ENCODE data around the gene ARSI.

The ARSI gene

DNA sequence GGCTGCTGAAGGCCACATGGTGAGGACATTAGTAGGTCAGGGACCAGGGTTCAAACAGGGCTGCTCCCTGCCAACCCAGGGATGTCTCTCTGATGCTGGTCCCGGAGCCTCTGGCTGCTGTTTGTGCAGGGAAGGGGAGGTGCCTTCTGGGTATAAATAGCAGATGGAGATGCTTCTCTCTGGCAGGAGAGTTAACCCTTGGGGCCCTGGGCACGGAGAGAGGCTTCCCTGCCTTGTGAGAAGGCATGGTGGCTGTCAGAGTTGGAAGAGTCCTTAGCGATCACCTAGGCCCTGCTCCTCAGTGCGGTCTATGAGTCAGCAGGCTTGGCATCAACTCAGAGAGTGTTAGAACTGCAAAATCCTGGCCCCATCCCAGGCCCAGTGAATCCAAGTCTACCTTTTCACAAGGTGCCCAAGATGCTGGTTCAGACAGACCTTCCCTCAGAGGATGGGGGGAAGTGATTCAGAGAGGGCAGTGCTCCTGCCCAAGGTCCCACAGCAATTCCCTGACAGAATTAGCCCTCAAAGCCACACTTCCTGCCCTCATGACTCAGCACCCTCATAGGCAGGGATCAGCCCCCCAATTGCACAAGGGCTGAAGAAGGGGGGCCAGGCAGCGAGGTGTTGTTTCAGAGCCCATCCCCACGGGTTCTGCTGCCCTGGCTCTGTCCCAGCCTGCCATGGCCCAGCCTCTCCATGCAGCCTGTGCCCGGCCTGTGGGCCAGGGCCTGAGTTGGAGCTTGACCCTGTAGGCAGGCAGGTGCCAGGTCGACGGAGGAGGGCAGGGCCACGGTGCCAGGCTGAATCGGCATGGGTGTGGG is 38.7 kb downstream of the ARSI start:
- POLR2A ChIA-PET = no interaction called here
- TF ChIP-seq CTCF (IDR thresholded peaks at IDR 0.05; ENCODE audit: control extremely low read depth, extremely low read depth, low read depth, missing control alignments) = no peak
- CTCF ChIA-PET = no interaction called here
- no peak for DNase-seq (ENCODE audit: extremely low spot score)

- CTCF ChIA-PET = interaction anchor here (0.8 to 1.0 kb wide), 2 partner anchors 43 to 88 kb away, joined by 3 read pairs; no protein-coding TSS in a partner anchor
- no peak for TF ChIP-seq CTCF (IDR thresholded peaks at IDR 0.05; ENCODE audit: control extremely low read depth, extremely low read depth, low read depth, missing control alignments)
- no peak for DNase-seq (ENCODE audit: extremely low spot score)
- POLR2A ChIA-PET = no interaction called here
Observed at GRCh38 chr5:150263375-150263775, 39.3 kb downstream of the ARSI start.

GRCh38 chr5:150262502-150262901 is 40.2 kb downstream of the ARSI start:
- no peak for TF ChIP-seq CTCF (IDR thresholded peaks at IDR 0.05; ENCODE audit: control extremely low read depth, extremely low read depth, low read depth, missing control alignments)
- ChIA-PET POLR2A (no interaction called here), CTCF (interaction anchor here (0.7 to 1.0 kb wide), 3 partner anchors 10 to 89 kb away, joined by 3 read pairs; no protein-coding TSS in a partner anchor)
- no peak for DNase-seq (ENCODE audit: extremely low spot score)

DNA sequence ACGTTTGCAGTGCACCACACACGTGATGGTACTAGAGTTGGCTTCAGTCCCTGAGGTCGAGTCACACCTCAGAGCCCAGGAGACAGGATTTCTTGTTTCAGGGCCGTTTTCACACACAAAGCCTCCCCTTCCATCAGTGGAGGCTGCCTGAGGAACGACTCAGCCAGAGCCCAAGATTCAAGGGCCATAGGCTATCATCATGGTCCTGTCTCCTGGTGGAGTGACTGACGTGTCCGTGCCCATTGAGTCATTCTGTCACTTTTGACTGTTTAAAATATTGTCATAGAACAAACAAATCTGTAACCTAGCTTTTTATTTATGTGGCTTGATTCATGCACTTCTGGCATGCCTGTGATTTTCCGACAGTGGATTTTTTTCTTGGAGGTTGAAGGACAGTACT is 41.5 kb downstream of the ARSI start:
- TF ChIP-seq CTCF (IDR thresholded peaks at IDR 0.05; ENCODE audit: control extremely low read depth, extremely low read depth, low read depth, missing control alignments) = no peak
- no peak for DNase-seq (ENCODE audit: extremely low spot score)
- POLR2A ChIA-PET = no interaction called here
- CTCF ChIA-PET = interaction anchor here (1.6 kb wide), 1 partner anchor 26 kb away, joined by 4 read pairs; no protein-coding TSS in a partner anchor

- DNase-seq (ENCODE audit: extremely low spot score) = no peak
- no peak for TF ChIP-seq CTCF (IDR thresholded peaks at IDR 0.05; ENCODE audit: control extremely low read depth, extremely low read depth, low read depth, missing control alignments)
- ChIA-PET CTCF (interaction anchor here (0.9 kb wide), 1 partner anchor 23 kb away, joined by 3 read pairs; no protein-coding TSS in a partner anchor), POLR2A (no interaction called here)
Observed at GRCh38 chr5:150258130-150258529, 44.6 kb downstream of the ARSI start.

- ChIA-PET POLR2A (no interaction called here), CTCF (interaction anchor here (0.9 kb wide), 1 partner anchor 23 kb away, joined by 3 read pairs; no protein-coding TSS in a partner anchor)
- no peak for DNase-seq (ENCODE audit: extremely low spot score)
- TF ChIP-seq CTCF (IDR thresholded peaks at IDR 0.05; ENCODE audit: control extremely low read depth, extremely low read depth, low read depth, missing control alignments) = no peak
Observed at GRCh38 chr5:150257424-150257823, 45.3 kb downstream of the ARSI start.

Data from GM10248 (cell line).